SW 1271 (cell line): ENCODE data around the gene NBEAL1.
"Not testable (repeated sequence)": the region's sequence is repeated elsewhere in the genome, so short reads cannot be mapped to it uniquely, and the experiment has no call there.

Experiments
- DNase-seq, 2 experiments: peaks; one replicate each; lab custom pipeline; 2025; lab: John Stamatoyannopoulos, UW

Gene NBEAL1

GRCh38 chr2:203225423-203226039 lies 210.9 kb downstream of the NBEAL1 start:
- peak in 1 of 2 experiments; percentile 8 for DNase-seq

- not testable (repeated sequence) for DNase-seq
Measured at GRCh38 chr2:203229674-203230073, 215.0 kb downstream of the NBEAL1 start.

GRCh38 chr2:203237346-203238238 lies 222.9 kb downstream of the NBEAL1 start:
- DNase-seq = no peak

GRCh38 chr2:203238292-203238703 lies 223.6 kb downstream of the NBEAL1 start:
- no peak for DNase-seq

- peak; percentile 81 to 91 for DNase-seq
Measured at GRCh38 chr2:203238704-203239526, 224.2 kb downstream of the NBEAL1 start, which contains the start of gene CYP20A1. TSS of gene CYP20A1 (plus strand) at chr2:203239018. CDS start at chr2:203239063, 45 bp downstream.

- DNase-seq = no peak
Measured at GRCh38 chr2:203240491-203240890, 225.8 kb downstream of the NBEAL1 start.

GRCh38 chr2:203242518-203242917 lies 227.8 kb downstream of the NBEAL1 start:
- DNase-seq = no peak

GRCh38 chr2:203246646-203247045 lies 232.0 kb downstream of the NBEAL1 start:
- DNase-seq = no peak

GRCh38 chr2:203252818-203253217 lies 238.1 kb downstream of the NBEAL1 start:
- no peak for DNase-seq

- DNase-seq = not testable (repeated sequence)
Measured at GRCh38 chr2:203253422-203254095, 238.9 kb downstream of the NBEAL1 start.

- DNase-seq = no peak
Measured at GRCh38 chr2:203261326-203262159, 246.9 kb downstream of the NBEAL1 start.
